Thyroid gland (tissue), 4 donors: ENCODE measurements around the gene CHCT1.

Experiments
- POLR2A ChIP-seq, 2 donors: fragments of 450-650 bp; IDR thresholded peaks; one replicate each; pipeline ENCODE4 v1.6.1; 2017; ENCODE audit warnings: antibody characterized with exemption in 2 of 2, mild to moderate bottlenecking in 2 of 2, moderate library complexity in 1 of 2
- TF ChIP-seq, protein P1 (sequence below), 6 experiments: fragments of 200-600 bp in 3 of 6; fragments of 450-650 bp in 3 of 6; sonication (generic) in 3 of 6; IDR thresholded peaks; one replicate each; pipeline ENCODE4 v1.5.1; 2016 to 2019; ENCODE audit warnings: antibody characterized with exemption in 6 of 6, mild to moderate bottlenecking in 2 of 6, inconsistent platforms in 1 of 6, moderate library complexity in 1 of 6

DNA sequence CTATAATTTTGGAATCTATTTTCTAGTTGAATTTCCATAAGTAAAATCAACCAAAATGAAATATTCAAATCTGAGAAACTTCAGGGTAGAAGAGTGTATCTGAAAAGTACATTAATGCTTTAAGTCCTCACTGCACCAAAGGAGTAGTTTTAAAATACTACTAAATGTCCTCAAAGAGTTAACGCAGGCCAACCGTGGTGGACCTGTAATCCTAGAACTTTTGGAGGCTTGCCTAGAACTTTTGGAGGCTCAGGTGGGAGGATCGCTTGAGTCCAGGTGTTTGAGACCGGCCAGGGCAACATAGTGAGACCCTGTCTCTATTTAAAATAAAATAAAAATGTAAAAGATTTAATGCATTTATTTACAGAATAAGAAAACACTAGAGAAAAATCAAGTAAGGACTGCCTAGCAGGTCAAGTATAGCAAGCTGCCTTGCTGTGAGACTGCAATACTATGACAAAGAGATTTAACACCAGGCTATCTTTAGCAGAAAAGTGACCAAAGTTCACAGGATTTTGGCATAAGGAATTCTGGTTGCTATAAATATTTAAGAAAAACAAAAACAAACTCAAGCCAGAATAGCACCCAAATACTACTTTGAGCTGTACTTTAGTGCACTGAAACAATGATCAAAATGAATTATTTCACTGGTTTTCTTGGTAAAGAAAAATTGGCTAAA lies 41.0 kb downstream of the CHCT1 start:
- TF ChIP-seq, protein P1, sequence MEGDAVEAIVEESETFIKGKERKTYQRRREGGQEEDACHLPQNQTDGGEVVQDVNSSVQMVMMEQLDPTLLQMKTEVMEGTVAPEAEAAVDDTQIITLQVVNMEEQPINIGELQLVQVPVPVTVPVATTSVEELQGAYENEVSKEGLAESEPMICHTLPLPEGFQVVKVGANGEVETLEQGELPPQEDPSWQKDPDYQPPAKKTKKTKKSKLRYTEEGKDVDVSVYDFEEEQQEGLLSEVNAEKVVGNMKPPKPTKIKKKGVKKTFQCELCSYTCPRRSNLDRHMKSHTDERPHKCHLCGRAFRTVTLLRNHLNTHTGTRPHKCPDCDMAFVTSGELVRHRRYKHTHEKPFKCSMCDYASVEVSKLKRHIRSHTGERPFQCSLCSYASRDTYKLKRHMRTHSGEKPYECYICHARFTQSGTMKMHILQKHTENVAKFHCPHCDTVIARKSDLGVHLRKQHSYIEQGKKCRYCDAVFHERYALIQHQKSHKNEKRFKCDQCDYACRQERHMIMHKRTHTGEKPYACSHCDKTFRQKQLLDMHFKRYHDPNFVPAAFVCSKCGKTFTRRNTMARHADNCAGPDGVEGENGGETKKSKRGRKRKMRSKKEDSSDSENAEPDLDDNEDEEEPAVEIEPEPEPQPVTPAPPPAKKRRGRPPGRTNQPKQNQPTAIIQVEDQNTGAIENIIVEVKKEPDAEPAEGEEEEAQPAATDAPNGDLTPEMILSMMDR (IDR thresholded peaks at IDR 0.05): no peak
- no peak for TF ChIP-seq POLR2A (IDR thresholded peaks at IDR 0.05)
